Small intestine (tissue), 7 donors: ENCODE data around the gene PTPRJ. TPM values are rescaled to one million over a fixed set of nuclear protein-coding genes. Genes with fewer than 3 reads are reported as not detected.

Experiments
- DNase-seq, 2 donors: peaks; one replicate each; pipeline versions ENCODE4 v3.0.0 to v3.0.0-alpha.2; 2013
- FAIRE-seq: peaks from 2 replicates; lab custom pipeline; 2012; peaks lifted over from hg19 to GRCh38; lab: Jason Lieb, UNC
- H3K27ac ChIP-seq, 3 donors: one replicate each; pipeline ENCODE4 v1.5.1; 2013; ENCODE audit warnings: low read length in 2 of 3, mild to moderate bottlenecking in 2 of 3, control low read depth in 1 of 3, inconsistent platforms in 1 of 3, low read depth in 1 of 3, moderate library complexity in 1 of 3
- H3K27me3 ChIP-seq, 3 donors: one replicate each; pipeline ENCODE4 v1.6.1; 2013; ENCODE audit warnings: low read length in 3 of 3, inconsistent platforms in 1 of 3; ENCODE audit not compliant: control insufficient read depth in 3 of 3, insufficient read depth in 3 of 3
- H3K36me3 ChIP-seq, 3 donors: one replicate each; pipeline ENCODE4 v1.6.1; 2013; ENCODE audit warnings: low read length in 3 of 3, inconsistent platforms in 1 of 3, low read depth in 1 of 3, mild to moderate bottlenecking in 1 of 3, moderate library complexity in 1 of 3; ENCODE audit not compliant: control insufficient read depth in 3 of 3, insufficient read depth in 2 of 3
- H3K4me1 ChIP-seq, 3 donors: one replicate each; pipeline ENCODE4 v1.6.1; 2013; ENCODE audit warnings: low read length in 2 of 3, inconsistent platforms in 1 of 3, low read depth in 1 of 3, mild to moderate bottlenecking in 1 of 3, moderate library complexity in 1 of 3; ENCODE audit not compliant: control insufficient read depth in 3 of 3, insufficient read depth in 2 of 3
- H3K4me3 ChIP-seq, 3 donors: one replicate each; pipeline ENCODE4 v1.5.1; 2013; ENCODE audit warnings: low read length in 3 of 3, control low read depth in 1 of 3, inconsistent platforms in 1 of 3, low read depth in 1 of 3, mild to moderate bottlenecking in 1 of 3, moderate library complexity in 1 of 3
- H3K9me3 ChIP-seq, 2 donors: one replicate each; pipeline ENCODE4 v1.6.1; 2013; ENCODE audit warnings: low read depth in 1 of 2, low read length in 1 of 2; ENCODE audit not compliant: control insufficient read depth in 2 of 2, insufficient read depth in 1 of 2
- WGBS, 3 donors: extraction: QIAGEN DNeasy Blood & Tissue Kit; methylation state at CpG; one replicate each; pipeline ENCODE4 v1.1.7; 2013; 5-methylcytosine and 5-hydroxymethylcytosine counted together
- polyA plus RNA-seq, 4 donors: library from polyadenylated mRNA; stranded (reverse) in 3 of 4; unstranded in 1 of 4; fragments of 200-250 nt in 3 of 4; fragments of 120-200 nt in 1 of 4; gene quantifications; one replicate each; pipeline versions ENCODE4 v1.2.1 to v1.2.3, GENCODE V29; 2013
- donor health status: healthy with polysubstance abuse.
- donor health status: control.
- donor health status: control.
- donor health status: Bipolar disorder and iron deficiency.
- donor health status: healthy.

PTPRJ gene
- polyA plus RNA-seq, 4 donors = 4.9 to 31.4 (median 7.3) TPM

- FAIRE-seq (no peak), DNase-seq (no peak)
- Histone ChIP-seq H3K4me1 (peaks cover 1 to 29% (median 16%) of the 10 kb centered on the region in 3 donors), H3K9me3 (no peaks in the 10 kb centered on the region), H3K27ac (no peak overlapping the region), H3K36me3 (peaks cover 0 to 21% (median 0%) of the 10 kb centered on the region in 3 donors), H3K4me3 (no peak overlapping the region), H3K27me3 (no peaks in the 10 kb centered on the region)
- 85 to 91% (median 91%) methylated on average over 8 of the region's 8 CpGs for WGBS, 3 donors
Observed at GRCh38 chr11:48014917-48015316, 34.6 kb downstream of the PTPRJ start.

- peak overlapping the region in 1 of 3 donors; percentile 1 for H3K27ac ChIP-seq
- H3K4me1 ChIP-seq = peaks cover 1 to 33% (median 13%) of the 10 kb centered on the region in 3 donors
- no peaks in the 10 kb centered on the region for H3K27me3 ChIP-seq
- peaks cover 0 to 25% (median 0%) of the 10 kb centered on the region in 3 donors for H3K36me3 ChIP-seq
- 14 to 29% (median 20%) methylated on average over 1 of the region's 1 CpG for WGBS, 3 donors
- H3K9me3 ChIP-seq = no peaks in the 10 kb centered on the region
- H3K4me3 ChIP-seq = no peak overlapping the region
- DNase-seq (no peak), FAIRE-seq (no peak)
Observed at GRCh38 chr11:48017105-48017830, 36.9 kb downstream of the PTPRJ start.

- DNase-seq (no peak), FAIRE-seq (no peak)
- H3K4me3 ChIP-seq = no peak overlapping the region
- H3K27me3 ChIP-seq = no peaks in the 10 kb centered on the region
- peaks cover 0 to 22% (median 0%) of the 10 kb centered on the region in 3 donors for H3K36me3 ChIP-seq
- H3K4me1 ChIP-seq = peaks cover 1 to 33% (median 13%) of the 10 kb centered on the region in 3 donors
- no peaks in the 10 kb centered on the region for H3K9me3 ChIP-seq
- WGBS, 3 donors = 51 to 75% (median 73%) methylated on average over 3 of the region's 3 CpGs
- peak overlapping the region in 2 of 3 donors; percentile 41 to 94 for H3K27ac ChIP-seq
Observed at GRCh38 chr11:48017831-48018527, 37.6 kb downstream of the PTPRJ start.

- peaks cover 1 to 27% (median 6%) of the 10 kb centered on the region in 3 donors for H3K4me1 ChIP-seq
- H3K9me3 ChIP-seq = no peaks in the 10 kb centered on the region
- 66 to 90% (median 85%) methylated on average over 14 to 15 of the region's 15 CpGs for WGBS, 3 donors
- peaks cover 0 to 22% (median 0%) of the 10 kb centered on the region in 3 donors for H3K36me3 ChIP-seq
- FAIRE-seq = no peak
- no peak overlapping the region for H3K4me3 ChIP-seq
- H3K27ac ChIP-seq = peak overlapping the region in 2 of 3 donors; percentile 22 to 94
- peak in 1 of 2 donors; percentile 75 for DNase-seq
- H3K27me3 ChIP-seq = no peaks in the 10 kb centered on the region
Observed at GRCh38 chr11:48018528-48019216, 38.3 kb downstream of the PTPRJ start.

- peaks cover 1 to 27% (median 6%) of the 10 kb centered on the region in 3 donors for H3K4me1 ChIP-seq
- H3K27me3 ChIP-seq = no peaks in the 10 kb centered on the region
- peak in 1 of 2 donors; percentile 87 for DNase-seq
- H3K27ac ChIP-seq = peak overlapping the region in 2 of 3 donors; percentile 22 to 94
- FAIRE-seq = no peak
- no peaks in the 10 kb centered on the region for H3K9me3 ChIP-seq
- WGBS, 3 donors = 74 to 79% (median 75%) methylated on average over 6 of the region's 6 CpGs
- peaks cover 0 to 24% (median 0%) of the 10 kb centered on the region in 3 donors for H3K36me3 ChIP-seq
- H3K4me3 ChIP-seq = no peak overlapping the region
Observed at GRCh38 chr11:48019217-48019584, 38.8 kb downstream of the PTPRJ start.

- 81 to 92% (median 87%) methylated on average over 8 of the region's 8 CpGs for WGBS, 3 donors
- no peak for FAIRE-seq
- Histone ChIP-seq H3K27ac (peak overlapping the region in 1 of 3 donors; percentile 94), H3K27me3 (no peaks in the 10 kb centered on the region), H3K4me3 (no peak overlapping the region), H3K4me1 (peaks cover 1 to 27% (median 6%) of the 10 kb centered on the region in 3 donors), H3K9me3 (no peaks in the 10 kb centered on the region), H3K36me3 (peaks cover 0 to 24% (median 0%) of the 10 kb centered on the region in 3 donors)
- no peak for DNase-seq
Observed at GRCh38 chr11:48019595-48019994, 39.2 kb downstream of the PTPRJ start.

- no peaks in the 10 kb centered on the region for H3K27me3 ChIP-seq
- no peak for FAIRE-seq
Observed at GRCh38 chr11:48020092-48020755, 39.9 kb downstream of the PTPRJ start.

More at GRCh38 chr11:48020092-48020755, 39.9 kb downstream of the PTPRJ start:
- Histone ChIP-seq H3K36me3 (peaks cover 0 to 23% (median 0%) of the 10 kb centered on the region in 3 donors), H3K4me1 (peaks cover 1 to 27% (median 6%) of the 10 kb centered on the region in 3 donors), H3K27ac (peak overlapping the region in 2 of 3 donors; percentile 19 to 94), H3K4me3 (no peak overlapping the region), H3K9me3 (no peaks in the 10 kb centered on the region)
- no peak for DNase-seq
- 80 to 86% (median 81%) methylated on average over 17 of the region's 17 CpGs for WGBS, 3 donors
